Naive thymus-derived CD4-positive, alpha-beta T cell (primary cell): ENCODE results near the gene ADGRG6. TPM values are rescaled to one million over a fixed set of nuclear protein-coding genes. Genes with fewer than 3 reads are reported as not detected.

Experiments used
- ATAC-seq: fragments of 150-1000 bp; cut with Tn5 transposase; 2 replicates; pipeline ENCODE4 v1.10.0; 2021; ENCODE audit warnings: mild to moderate bottlenecking, moderate library complexity
- CTCF ChIA-PET: fragments of 350-600 bp; sonication (Branson Sonifier 250); formaldehyde crosslinking; loops from one replicate; lab custom pipeline; 2021; ENCODE audit warnings: antibody characterized with exemption; lab: Charles Lee
- POLR2A ChIA-PET: fragments of 350-600 bp; sonication (Branson Sonifier 250); formaldehyde crosslinking; loops from one replicate; lab custom pipeline; 2021; ENCODE audit warnings: antibody characterized with exemption, inconsistent platforms; lab: Charles Lee
- DNase-seq, 9 donors: peaks; one replicate each; pipeline versions ENCODE4 v3.0.0 to v3.0.0-alpha.2; 2020 to 2022; ENCODE audit warnings: mixed read lengths in 1 of 9
- H3K27ac ChIP-seq: one replicate; pipeline ENCODE4 v1.7.0; 2013; ENCODE audit warnings: mild to moderate bottlenecking, low read depth, low read length, moderate library complexity
- H3K27me3 ChIP-seq, 2 donors: one replicate each; pipeline ENCODE4 v1.7.0; 2013; ENCODE audit warnings: low read length in 2 of 2, mild to moderate bottlenecking in 2 of 2, moderate library complexity in 2 of 2; ENCODE audit not compliant: control insufficient read depth in 2 of 2, insufficient read depth in 2 of 2
- H3K36me3 ChIP-seq, 3 experiments: 1 replicate in 2 of 3; 2 replicates in 1 of 3; pipeline ENCODE4 v1.7.0; 2013; ENCODE audit warnings: low read length in 3 of 3, mild to moderate bottlenecking in 3 of 3, moderate library complexity in 1 of 3; ENCODE audit not compliant: insufficient read depth in 3 of 3, control insufficient read depth in 2 of 3
- H3K4me1 ChIP-seq, 2 donors: one replicate each; pipeline ENCODE4 v1.7.0; 2013; ENCODE audit warnings: low read length in 2 of 2, mild to moderate bottlenecking in 2 of 2, moderate library complexity in 1 of 2; ENCODE audit not compliant: control insufficient read depth in 2 of 2, insufficient read depth in 2 of 2
- H3K4me3 ChIP-seq: 2 replicates; pipeline ENCODE4 v1.7.0; 2013; ENCODE audit warnings: mild to moderate bottlenecking, low read length
- H3K9me3 ChIP-seq, 3 experiments: 1 replicate in 2 of 3; 2 replicates in 1 of 3; pipeline ENCODE4 v1.7.0; 2013; ENCODE audit warnings: low read length in 3 of 3; ENCODE audit not compliant: control insufficient read depth in 2 of 3
- H3K27ac Mint-ChIP-seq, 9 donors: one replicate each; pipeline ENCODE4 v1.8.0; 2020 to 2022; ENCODE audit warnings: mixed read lengths in 9 of 9, mild to moderate bottlenecking in 8 of 9, moderate library complexity in 5 of 9, inconsistent platforms in 2 of 9
- H3K27me3 Mint-ChIP-seq, 5 donors: one replicate each; pipeline ENCODE4 v1.8.0; 2021 to 2022; ENCODE audit warnings: mixed read lengths in 5 of 5, mild to moderate bottlenecking in 1 of 5
- H3K36me3 Mint-ChIP-seq, 5 donors: one replicate each; pipeline ENCODE4 v1.8.0; 2020 to 2022; ENCODE audit warnings: mixed read lengths in 5 of 5, mild to moderate bottlenecking in 3 of 5, inconsistent platforms in 1 of 5
- H3K4me1 Mint-ChIP-seq, 7 donors: one replicate each; pipeline ENCODE4 v1.8.0; 2020 to 2022; ENCODE audit warnings: mixed read lengths in 7 of 7, mild to moderate bottlenecking in 3 of 7, inconsistent platforms in 1 of 7
- H3K4me3 Mint-ChIP-seq, 10 donors: one replicate each; pipeline ENCODE4 v1.8.0; 2020 to 2022; ENCODE audit warnings: mild to moderate bottlenecking in 10 of 10, mixed read lengths in 10 of 10, moderate library complexity in 6 of 10, inconsistent platforms in 2 of 10
- H3K9me3 Mint-ChIP-seq, 11 donors: one replicate each; pipeline ENCODE4 v1.8.0; 2020 to 2022; ENCODE audit warnings: mixed read lengths in 11 of 11, mild to moderate bottlenecking in 4 of 11, inconsistent platforms in 1 of 11, moderate library complexity in 1 of 11
- intact Hi-C, 2 donors: fragments of 100-400 bp; cut with micrococcal nuclease; formaldehyde crosslinking; loops; one replicate each; pipeline ENCODE4 v1.15.1; 2023
- polyA plus RNA-seq, 2 donors: library from polyadenylated mRNA; unstranded; fragments of 300-500 nt; fragmentation: Illumina TruSeq; gene quantifications; one replicate each; pipeline ENCODE4 v1.2.3, GENCODE V29; 2021
- total RNA-seq, 6 experiments: library from RNA in 5 of 6; stranded (reverse) in 5 of 6; gene quantifications; 1 replicate in 5 of 6; 2 replicates in 1 of 6; pipeline ENCODE4 v1.2.3 and lab custom pipeline; 2021 to 2026

The ADGRG6 gene
- total and polyA plus RNA-seq, 7 experiments from 2014 or later, result 0.02 to 3.6 (median 0.57) TPM; not detected in 2

DNA sequence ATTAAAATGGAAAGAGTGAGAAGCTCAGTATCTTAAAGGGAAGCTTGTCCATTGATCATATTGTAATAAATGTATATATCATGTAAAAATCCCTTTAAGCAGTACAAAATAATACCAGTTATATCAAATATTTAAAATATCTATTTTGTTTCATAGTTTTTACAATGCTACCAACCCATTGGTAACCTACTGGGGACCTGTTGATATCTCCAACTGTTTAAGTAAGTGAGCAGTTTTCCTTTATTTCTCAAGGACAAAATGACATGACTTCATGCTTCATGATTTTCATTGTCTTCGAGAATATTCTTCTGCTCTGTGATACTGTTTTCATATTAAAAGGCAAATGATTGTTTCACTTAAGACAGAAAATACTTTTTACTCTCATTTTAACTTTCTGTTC lies 100.0 kb downstream of the ADGRG6 start:
- H3K9me3 Mint-ChIP-seq, result no peaks in the 10 kb centered on the region
- intact Hi-C loops, result no loop called here
- peak overlapping the region in 2 of 9 donors; percentile 20 to 31 for H3K27ac Mint-ChIP-seq
- ChIA-PET POLR2A (no interaction called here), CTCF (no interaction called here)
- H3K4me1 ChIP-seq, result no peaks in the 10 kb centered on the region
- H3K9me3 ChIP-seq, result no peaks in the 10 kb centered on the region
- H3K4me3 ChIP-seq, result no peak overlapping the region
- H3K27me3 ChIP-seq, result no peaks in the 10 kb centered on the region
- DNase-seq (no peak), ATAC-seq (no peak)
- peaks cover 0 to 65% (median 0%) of the 10 kb centered on the region in 5 donors for H3K27me3 Mint-ChIP-seq
- H3K36me3 ChIP-seq, result no peaks in the 10 kb centered on the region
- H3K36me3 Mint-ChIP-seq, result no peaks in the 10 kb centered on the region
- peaks cover 0 to 50% (median 27%) of the 10 kb centered on the region in 7 donors for H3K4me1 Mint-ChIP-seq
- no peak overlapping the region for H3K27ac ChIP-seq
- no peak overlapping the region for H3K4me3 Mint-ChIP-seq

DNA sequence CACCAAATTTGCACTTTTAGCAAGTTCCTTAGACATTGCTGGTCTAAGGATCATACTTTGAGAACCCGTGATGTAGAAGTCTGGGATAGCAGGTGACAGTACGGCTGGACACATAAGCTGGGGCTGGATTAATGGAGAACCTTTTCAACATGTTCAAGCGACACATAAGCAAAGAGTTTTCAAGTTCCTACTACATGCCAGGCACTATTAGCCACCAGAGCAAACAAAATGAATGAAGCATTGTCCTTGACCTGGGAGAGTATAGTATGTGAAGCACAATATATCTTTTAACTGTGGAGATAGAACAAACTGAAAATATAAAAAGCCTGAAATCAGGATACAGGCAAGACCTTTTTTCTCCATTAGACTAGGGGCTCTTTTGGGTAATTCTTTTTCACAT lies 102.9 kb downstream of the ADGRG6 start:
- intact Hi-C loops, result loop anchor here in 1 of 2 donors (1.0 kb wide), 1 partner anchor 8 kb away; no protein-coding TSS in a partner anchor
- H3K4me3 ChIP-seq, result no peak overlapping the region
- Mint-ChIP-seq H3K9me3 (peaks cover 0 to 3% (median 0%) of the 10 kb centered on the region in 11 donors), H3K36me3 (no peaks in the 10 kb centered on the region), H3K4me3 (no peak overlapping the region), H3K27ac (peak overlapping the region in 1 of 9 donors; percentile 12), H3K4me1 (peaks cover 0 to 57% (median 31%) of the 10 kb centered on the region in 7 donors), H3K27me3 (peaks cover 0 to 44% (median 0%) of the 10 kb centered on the region in 5 donors)
- H3K27ac ChIP-seq, result no peak overlapping the region
- no peaks in the 10 kb centered on the region for H3K9me3 ChIP-seq
- CTCF ChIA-PET, result no interaction called here
- DNase-seq (no peak), ATAC-seq (no peak)
- POLR2A ChIA-PET, result no interaction called here
- peaks cover 0 to 17% of the 10 kb centered on the region in 2 donors for H3K4me1 ChIP-seq
- no peaks in the 10 kb centered on the region for H3K36me3 ChIP-seq
- H3K27me3 ChIP-seq, result no peaks in the 10 kb centered on the region

DNA sequence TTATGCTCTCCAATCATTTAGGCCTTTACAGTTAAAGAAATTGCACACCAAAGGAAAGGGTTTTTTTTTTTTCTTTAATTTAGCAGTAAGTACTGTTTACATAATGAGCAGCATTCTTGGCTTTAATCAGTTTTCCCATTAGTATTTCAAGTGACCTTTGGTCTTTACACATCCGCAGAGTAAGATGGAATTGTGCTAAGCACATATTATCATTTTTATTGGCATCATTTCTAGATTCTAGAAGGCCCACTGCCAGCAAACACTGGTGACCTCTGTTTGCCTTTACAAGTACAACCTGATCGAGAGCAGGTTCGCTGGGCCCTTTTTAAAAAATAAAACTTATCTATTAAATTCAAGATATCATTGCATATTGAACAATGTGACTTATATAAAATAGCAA lies 104.3 kb downstream of the ADGRG6 start:
- no peaks in the 10 kb centered on the region for H3K36me3 Mint-ChIP-seq
- peaks cover 0 to 17% of the 10 kb centered on the region in 2 donors for H3K4me1 ChIP-seq
- DNase-seq (no peak), ATAC-seq (no peak)
- no peak overlapping the region for H3K4me3 Mint-ChIP-seq
- H3K27ac Mint-ChIP-seq, result no peak overlapping the region
- intact Hi-C loops, result no loop called here
- peaks cover 0 to 3% (median 0%) of the 10 kb centered on the region in 11 donors for H3K9me3 Mint-ChIP-seq
- peaks cover 0 to 52% (median 30%) of the 10 kb centered on the region in 7 donors for H3K4me1 Mint-ChIP-seq
- H3K27me3 Mint-ChIP-seq, result peaks cover 0 to 39% (median 0%) of the 10 kb centered on the region in 5 donors
- H3K36me3 ChIP-seq, result no peaks in the 10 kb centered on the region
- ChIA-PET POLR2A (interaction anchor here (1.3 kb wide), 1 partner anchor 10 kb away, joined by 4 read pairs; no protein-coding TSS in a partner anchor), CTCF (no interaction called here)
- no peak overlapping the region for H3K27ac ChIP-seq
- H3K9me3 ChIP-seq, result no peaks in the 10 kb centered on the region
- H3K4me3 ChIP-seq, result no peak overlapping the region
- no peaks in the 10 kb centered on the region for H3K27me3 ChIP-seq

DNA sequence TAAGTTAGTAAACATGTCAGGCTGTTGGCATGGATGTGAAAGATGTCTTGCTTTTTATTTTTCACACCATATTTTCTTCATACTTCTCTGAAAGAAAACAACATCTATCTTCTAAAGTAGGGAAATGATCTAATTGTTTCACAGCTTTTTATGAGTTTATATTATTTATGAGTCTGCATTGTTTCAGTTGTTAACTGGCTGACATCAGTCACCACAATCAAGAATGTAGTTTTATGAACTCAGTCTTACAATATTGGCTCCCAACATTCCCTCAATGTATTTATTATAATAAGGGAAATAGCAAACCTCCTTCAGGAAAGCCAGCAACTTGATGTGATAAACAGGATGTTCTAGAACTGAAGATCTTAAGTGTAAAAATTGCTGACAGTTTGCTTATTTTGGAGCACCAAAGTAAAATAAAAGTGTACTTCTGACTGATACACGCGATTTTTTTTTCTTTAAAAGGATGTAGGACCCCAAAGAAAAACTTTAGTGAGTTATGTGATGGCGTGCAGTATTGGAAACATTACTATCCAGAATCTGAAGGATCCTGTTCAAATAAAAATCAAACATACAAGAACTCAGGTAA lies 106.0 kb downstream of the ADGRG6 start:
- POLR2A ChIA-PET, result interaction anchor here (1.1 kb wide), 1 partner anchor 475 kb away, joined by 3 read pairs; no protein-coding TSS in a partner anchor
- intact Hi-C loops, result no loop called here

DNA sequence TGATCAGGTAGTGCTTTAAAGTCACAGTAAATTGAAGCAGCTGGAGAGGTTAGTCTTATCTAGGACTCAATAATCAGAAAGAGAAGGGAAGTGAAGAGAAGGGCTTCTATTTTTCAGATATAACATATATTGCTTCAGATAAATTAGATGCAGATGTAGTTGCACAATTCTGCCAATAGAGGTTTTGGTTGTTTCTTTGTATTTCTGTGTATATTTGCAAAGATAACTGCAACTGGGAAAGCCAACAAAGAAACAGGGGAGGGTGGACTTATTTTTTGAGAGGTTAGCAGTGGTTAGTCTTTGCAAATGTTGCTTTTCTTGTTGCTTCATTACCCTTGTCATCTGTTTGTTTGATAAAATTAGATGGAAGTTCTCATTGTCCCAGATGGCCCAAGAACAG lies 106.6 kb downstream of the ADGRG6 start:
- Histone ChIP-seq H3K36me3 (no peaks in the 10 kb centered on the region), H3K4me3 (no peak overlapping the region), H3K4me1 (peaks cover 0 to 17% of the 10 kb centered on the region in 2 donors), H3K9me3 (no peaks in the 10 kb centered on the region), H3K27me3 (no peaks in the 10 kb centered on the region), H3K27ac (no peak overlapping the region)
- ChIA-PET CTCF (no interaction called here), POLR2A (no interaction called here)
- H3K27me3 Mint-ChIP-seq, result peaks cover 0 to 30% (median 0%) of the 10 kb centered on the region in 5 donors
- H3K4me1 Mint-ChIP-seq, result peaks cover 0 to 39% (median 25%) of the 10 kb centered on the region in 7 donors
- ATAC-seq (no peak), DNase-seq (no peak)
- peak overlapping the region in 2 of 10 donors; percentile 14 to 30 for H3K4me3 Mint-ChIP-seq
- H3K36me3 Mint-ChIP-seq, result no peaks in the 10 kb centered on the region
- intact Hi-C loops, result no loop called here
- H3K27ac Mint-ChIP-seq, result peak overlapping the region in 4 of 9 donors; percentile 15 to 78 (median 67)
- H3K9me3 Mint-ChIP-seq, result peaks cover 0 to 3% (median 0%) of the 10 kb centered on the region in 11 donors

More for the DNA sequence above, 106.0 kb downstream of the ADGRG6 start:
- Histone ChIP-seq H3K4me1 (peaks cover 0 to 17% of the 10 kb centered on the region in 2 donors), H3K4me3 (no peak overlapping the region), H3K36me3 (no peaks in the 10 kb centered on the region), H3K9me3 (no peaks in the 10 kb centered on the region), H3K27me3 (no peaks in the 10 kb centered on the region), H3K27ac (no peak overlapping the region)
- peak overlapping the region in 3 of 10 donors; percentile 14 to 30 (median 21) for H3K4me3 Mint-ChIP-seq
- H3K9me3 Mint-ChIP-seq, result peaks cover 0 to 3% (median 0%) of the 10 kb centered on the region in 11 donors
- no peak for ATAC-seq
- CTCF ChIA-PET, result no interaction called here
- H3K27me3 Mint-ChIP-seq, result peaks cover 0 to 31% (median 0%) of the 10 kb centered on the region in 5 donors
- H3K4me1 Mint-ChIP-seq, result peaks cover 0 to 39% (median 25%) of the 10 kb centered on the region in 7 donors
- DNase-seq, result no peak
- H3K36me3 Mint-ChIP-seq, result no peaks in the 10 kb centered on the region
- peak overlapping the region in 4 of 9 donors; percentile 56 to 78 (median 67) for H3K27ac Mint-ChIP-seq

DNA sequence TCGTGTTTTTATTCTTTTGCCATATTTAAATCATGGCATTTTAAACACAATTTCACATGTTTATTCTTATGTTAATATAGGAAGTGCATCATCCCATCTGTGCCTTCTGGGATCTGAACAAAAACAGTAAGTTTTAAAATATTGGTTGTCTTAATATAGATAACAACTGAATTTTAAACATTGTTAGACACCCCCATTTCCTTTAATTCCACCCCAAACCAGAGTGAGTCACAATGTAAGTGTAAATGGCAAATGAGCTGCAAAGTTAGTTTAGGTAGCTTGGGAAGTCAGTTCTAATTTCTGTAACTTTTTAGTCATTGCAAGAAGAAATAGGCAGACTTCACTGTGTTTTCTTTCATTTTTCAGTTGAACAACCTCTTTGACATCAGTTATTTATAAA lies 108.0 kb downstream of the ADGRG6 start:
- Mint-ChIP-seq H3K4me1 (peaks cover 0 to 37% (median 25%) of the 10 kb centered on the region in 7 donors), H3K27me3 (peaks cover 0 to 23% (median 0%) of the 10 kb centered on the region in 5 donors), H3K4me3 (no peak overlapping the region), H3K9me3 (peaks cover 0 to 3% (median 0%) of the 10 kb centered on the region in 11 donors), H3K36me3 (no peaks in the 10 kb centered on the region), H3K27ac (no peak overlapping the region)
- DNase-seq (no peak), ATAC-seq (no peak)
- Histone ChIP-seq H3K4me3 (no peak overlapping the region), H3K27me3 (no peaks in the 10 kb centered on the region), H3K4me1 (peaks cover 0 to 17% of the 10 kb centered on the region in 2 donors), H3K9me3 (no peaks in the 10 kb centered on the region), H3K36me3 (no peaks in the 10 kb centered on the region), H3K27ac (no peak overlapping the region)
- intact Hi-C loops, result no loop called here
- POLR2A ChIA-PET, result no interaction called here
- CTCF ChIA-PET, result interaction anchor here (0.6 kb wide), 1 partner anchor 18 kb away, joined by 3 read pairs; no protein-coding TSS in a partner anchor
